Natural killer cell (primary cell): Measurements from ENCODE around the gene MAST4. TPM values are rescaled to one million over a fixed set of nuclear protein-coding genes. Genes with fewer than 3 reads are reported as not detected.

Source experiments
- ATAC-seq, 3 donors: fragments of 150-1000 bp in 2 of 3; fragments of 200-7000 bp in 1 of 3; cut with Tn5 transposase; 1 replicate in 1 of 3; 2 replicates in 2 of 3; pipeline ENCODE4 v1.10.0; 2021; ENCODE audit warnings: mild to moderate bottlenecking in 2 of 3, moderate library complexity in 2 of 3
- DNase-seq, 2 donors: peaks; one replicate each; pipeline versions ENCODE4 v3.0.0 to v3.0.0-alpha.2; 2013 to 2021; ENCODE audit warnings: mixed read lengths in 1 of 2
- H3K27ac ChIP-seq: one replicate; pipeline ENCODE4 v1.5.1; 2013; ENCODE audit warnings: mild to moderate bottlenecking, low read length
- H3K27me3 ChIP-seq: one replicate; pipeline ENCODE4 v1.6.1; 2013; ENCODE audit warnings: low read length; ENCODE audit not compliant: control insufficient read depth, insufficient read depth
- H3K36me3 ChIP-seq: one replicate; pipeline ENCODE4 v1.6.1; 2013; ENCODE audit warnings: low read length; ENCODE audit not compliant: control insufficient read depth, insufficient read depth
- H3K4me1 ChIP-seq: one replicate; pipeline ENCODE4 v1.6.1; 2013; ENCODE audit warnings: low read length; ENCODE audit not compliant: control insufficient read depth, insufficient read depth
- H3K4me3 ChIP-seq: one replicate; pipeline ENCODE4 v1.5.1; 2013; ENCODE audit warnings: low read length
- H3K9me3 ChIP-seq: one replicate; pipeline ENCODE4 v1.6.1; 2013; ENCODE audit warnings: low read length; ENCODE audit not compliant: control insufficient read depth, insufficient read depth
- H3K27ac Mint-ChIP-seq, 2 donors: one replicate each; pipeline ENCODE4 v1.8.0; 2022; ENCODE audit warnings: mild to moderate bottlenecking in 2 of 2, mixed read lengths in 2 of 2, moderate library complexity in 1 of 2
- H3K27me3 Mint-ChIP-seq, 2 donors: one replicate each; pipeline ENCODE4 v1.8.0; 2022; ENCODE audit warnings: low read depth in 2 of 2, mixed read lengths in 2 of 2
- H3K36me3 Mint-ChIP-seq: one replicate; pipeline ENCODE4 v1.8.0; 2022; ENCODE audit warnings: mixed read lengths
- H3K4me1 Mint-ChIP-seq, 2 donors: one replicate each; pipeline ENCODE4 v1.8.0; 2022; ENCODE audit warnings: mixed read lengths in 2 of 2
- H3K4me3 Mint-ChIP-seq: one replicate; pipeline ENCODE4 v1.8.0; 2022; ENCODE audit warnings: mild to moderate bottlenecking, moderate library complexity, mixed read lengths
- H3K9me3 Mint-ChIP-seq, 2 donors: one replicate each; pipeline ENCODE4 v1.8.0; 2022; ENCODE audit warnings: mixed read lengths in 2 of 2
- CTCF ChIP-seq: fragments of 200-600 bp; IDR thresholded peaks from one replicate; pipeline ENCODE4 v1.8.0; 2022; ENCODE audit warnings: antibody characterized with exemption
- WGBS: methylation state at CpG from one replicate; pipeline ENCODE4 v1.1.7; 2013; ENCODE audit warnings: missing lambda C conversion rate; ENCODE audit not compliant: insufficient coverage; 5-methylcytosine and 5-hydroxymethylcytosine counted together
- intact Hi-C: fragments of 100-400 bp; cut with micrococcal nuclease; formaldehyde crosslinking; loops from one replicate; pipeline ENCODE4 v1.14.2; 2022
- total RNA-seq, 4 donors: library from RNA; stranded (reverse); fragments of 120-200 nt in 1 of 4; gene quantifications; one replicate each; pipeline versions ENCODE4 v1.2.3 to v1.2.4, GENCODE V29; 2013 to 2022

Gene MAST4
- total RNA-seq, 3 donors from 2014 or later (not counting 1 experiment from before 2014, with no cell fraction given): 6.5 to 14.1 (median 12.7) TPM

GRCh38 chr5:67189931-67190330, 593.7 kb downstream of the MAST4 start:
- Histone ChIP-seq H3K27ac (no peak overlapping the region), H3K27me3 (no peaks in the 10 kb centered on the region), H3K4me1 (peaks cover 19% of the 10 kb centered on the region), H3K9me3 (no peaks in the 10 kb centered on the region), H3K4me3 (no peak overlapping the region), H3K36me3 (no peaks in the 10 kb centered on the region)
- Mint-ChIP-seq H3K27me3 (no peaks in the 10 kb centered on the region), H3K4me1 (peaks cover 28 to 31% of the 10 kb centered on the region in 2 donors), H3K4me3 (no peak overlapping the region), H3K27ac (no peak overlapping the region), H3K9me3 (no peaks in the 10 kb centered on the region), H3K36me3 (no peaks in the 10 kb centered on the region)
- DNase-seq: no peak
- no peak for TF ChIP-seq CTCF
- WGBS: 75% methylated on average over 1 of the region's 1 CpG
- no peak for ATAC-seq
- intact Hi-C loops: no loop called here

- H3K4me1 Mint-ChIP-seq: peaks cover 28 to 31% of the 10 kb centered on the region in 2 donors
- intact Hi-C loops: no loop called here
- H3K36me3 Mint-ChIP-seq: no peaks in the 10 kb centered on the region
- no peak overlapping the region for H3K27ac ChIP-seq
- no peaks in the 10 kb centered on the region for H3K36me3 ChIP-seq
- DNase-seq: no peak
- no peak overlapping the region for H3K4me3 ChIP-seq
- no peaks in the 10 kb centered on the region for H3K9me3 Mint-ChIP-seq
- H3K9me3 ChIP-seq: no peaks in the 10 kb centered on the region
- TF ChIP-seq CTCF: no peak
- peaks cover 19% of the 10 kb centered on the region for H3K4me1 ChIP-seq
- H3K27me3 ChIP-seq: no peaks in the 10 kb centered on the region
- ATAC-seq: no peak
- no peak overlapping the region for H3K27ac Mint-ChIP-seq
- no peaks in the 10 kb centered on the region for H3K27me3 Mint-ChIP-seq
- 80% methylated on average over 4 of the region's 4 CpGs for WGBS
- no peak overlapping the region for H3K4me3 Mint-ChIP-seq
Measured at GRCh38 chr5:67190410-67190809, 594.2 kb downstream of the MAST4 start.

- H3K36me3 Mint-ChIP-seq: no peaks in the 10 kb centered on the region
- H3K9me3 Mint-ChIP-seq: no peaks in the 10 kb centered on the region
- intact Hi-C loops: no loop called here
- H3K27me3 Mint-ChIP-seq: peaks cover 0 to 2% of the 10 kb centered on the region in 2 donors
- no peak for TF ChIP-seq CTCF
- no peaks in the 10 kb centered on the region for H3K36me3 ChIP-seq
- H3K27me3 ChIP-seq: no peaks in the 10 kb centered on the region
- no peak overlapping the region for H3K4me3 Mint-ChIP-seq
- DNase-seq (no peak), ATAC-seq (no peak)
- H3K4me1 Mint-ChIP-seq: peaks cover 28 to 31% of the 10 kb centered on the region in 2 donors
- WGBS: 89% methylated on average over 5 of the region's 5 CpGs
- H3K27ac ChIP-seq: no peak overlapping the region
- H3K27ac Mint-ChIP-seq: no peak overlapping the region
- H3K9me3 ChIP-seq: no peaks in the 10 kb centered on the region
- H3K4me3 ChIP-seq: no peak overlapping the region
- peaks cover 19% of the 10 kb centered on the region for H3K4me1 ChIP-seq
Measured at GRCh38 chr5:67190861-67191260, 594.7 kb downstream of the MAST4 start.

GRCh38 chr5:67192719-67193438, 596.7 kb downstream of the MAST4 start:
- no peaks in the 10 kb centered on the region for H3K9me3 ChIP-seq

More at GRCh38 chr5:67192719-67193438, 596.7 kb downstream of the MAST4 start:
- H3K27ac ChIP-seq: peak overlapping the region; percentile 75
- ATAC-seq (peak in 1 of 3 donors; percentile 18), DNase-seq (no peak)
- 71% methylated on average over 9 of the region's 9 CpGs for WGBS
- no peak overlapping the region for H3K27ac Mint-ChIP-seq
- intact Hi-C loops: no loop called here
- peaks cover 13 to 20% of the 10 kb centered on the region in 2 donors for H3K4me1 Mint-ChIP-seq
- H3K4me3 ChIP-seq: peak overlapping the region; percentile 39
- TF ChIP-seq CTCF: no peak
- H3K27me3 ChIP-seq: no peaks in the 10 kb centered on the region
- H3K4me1 ChIP-seq: peaks cover 15% of the 10 kb centered on the region
- peaks cover 0 to 2% of the 10 kb centered on the region in 2 donors for H3K27me3 Mint-ChIP-seq
- H3K36me3 Mint-ChIP-seq: no peaks in the 10 kb centered on the region
- H3K9me3 Mint-ChIP-seq: no peaks in the 10 kb centered on the region
- H3K4me3 Mint-ChIP-seq: no peak overlapping the region
- H3K36me3 ChIP-seq: no peaks in the 10 kb centered on the region
